IMR-90 (cell line): ENCODE results near the gene KMT5C. TPM values are rescaled to one million over a fixed set of nuclear protein-coding genes. Genes with fewer than 3 reads are reported as not detected.

Experiments used
- ATAC-seq: fragments of 200-7000 bp; cut with Tn5 transposase; 2 replicates; pipeline ENCODE4 v1.9.1; 2020; ENCODE audit warnings: low read depth, mild to moderate bottlenecking, moderate library complexity
- BruUV-seq: library from RNA; stranded (reverse); fragments of 400-500 nt; replicated peaks from 2 replicates; lab custom pipeline; 2021; lab: Mats Ljungman, UMichigan
- CTCF ChIA-PET: fragments of 300-600 bp; formaldehyde crosslinking; extraction: SDS; loops from one replicate; lab custom pipeline; 2021; ENCODE audit warnings: antibody characterized with exemption; lab: Yijun Ruan, JAX
- POLR2A ChIA-PET: fragments of 300-600 bp; sonication (Branson Sonifier 250); formaldehyde crosslinking; loops from one replicate; lab custom pipeline; 2022; ENCODE audit warnings: antibody characterized with exemption; ENCODE audit not compliant: unreplicated experiment; lab: Charles Lee
- DNase-seq: peaks from one replicate; pipeline ENCODE4 v3.0.0; 2013
- H2AFZ ChIP-seq: replicated peaks from 2 replicates; pipeline ENCODE3; 2013; ENCODE audit warnings: low read length, mild to moderate bottlenecking; ENCODE audit not compliant: poor library complexity
- H2AK5ac ChIP-seq: 2 replicates; pipeline ENCODE4 v1.6.1; 2013; ENCODE audit warnings: low read depth, low read length, inconsistent platforms
- H2AK9ac ChIP-seq: replicated peaks from 2 replicates; pipeline ENCODE3; 2013; ENCODE audit warnings: mild to moderate bottlenecking, low read depth, low read length, moderate library complexity; ENCODE audit not compliant: poor library complexity
- H2BK120ac ChIP-seq: 2 replicates; pipeline ENCODE4 v1.6.1; 2013; ENCODE audit warnings: low read depth, low read length, inconsistent platforms
- H2BK15ac ChIP-seq: 3 replicates; pipeline ENCODE4 v1.6.1; 2013; ENCODE audit warnings: low read depth, low read length, inconsistent platforms
- H2BK20ac ChIP-seq: 2 replicates; pipeline ENCODE4 v1.6.1; 2013; ENCODE audit warnings: low read depth, mild to moderate bottlenecking, inconsistent platforms, low read length, moderate library complexity
- H2BK5ac ChIP-seq: 2 replicates; pipeline ENCODE4 v1.6.1; 2013; ENCODE audit warnings: mild to moderate bottlenecking, low read depth, low read length, inconsistent platforms; ENCODE audit not compliant: poor library complexity, severe bottlenecking
- H3K14ac ChIP-seq: replicated peaks from 2 replicates; pipeline ENCODE4 v1.6.1; 2013; ENCODE audit warnings: low read depth, low read length, inconsistent platforms
- H3K18ac ChIP-seq: 2 replicates; pipeline ENCODE4 v1.6.1; 2013; ENCODE audit warnings: low read depth, low read length, control low read depth
- H3K23ac ChIP-seq: 2 replicates; pipeline ENCODE4 v1.6.1; 2013; ENCODE audit warnings: low read depth, low read length, inconsistent platforms
- H3K27ac ChIP-seq: 2 replicates; pipeline ENCODE4 v1.5.1; 2013; ENCODE audit warnings: mild to moderate bottlenecking, control low read depth, low read length; ENCODE audit not compliant: insufficient read depth
- H3K27me3 ChIP-seq: 2 replicates; pipeline ENCODE4 v1.6.1; 2013; ENCODE audit warnings: low read length; ENCODE audit not compliant: control insufficient read depth, insufficient read depth
- H3K36me3 ChIP-seq: 2 replicates; pipeline ENCODE4 v1.6.1; 2013; ENCODE audit warnings: low read length, mixed read lengths; ENCODE audit not compliant: control insufficient read depth, insufficient read depth
- H3K4ac ChIP-seq: 2 replicates; pipeline ENCODE4 v1.6.1; 2013; ENCODE audit warnings: low read depth, low read length, inconsistent platforms
- H3K4me1 ChIP-seq: 2 replicates; pipeline ENCODE4 v1.6.1; 2013; ENCODE audit warnings: low read length, mixed read lengths; ENCODE audit not compliant: control insufficient read depth, insufficient read depth
- H3K4me2 ChIP-seq: 2 replicates; pipeline ENCODE4 v1.6.1; 2013; ENCODE audit warnings: low read depth, mild to moderate bottlenecking, control low read depth, low read length, moderate library complexity
- H3K4me3 ChIP-seq: 2 replicates; pipeline ENCODE4 v1.5.1; 2013; ENCODE audit warnings: low read depth, mild to moderate bottlenecking, control low read depth, low read length, moderate library complexity; ENCODE audit not compliant: insufficient read depth
- H3K56ac ChIP-seq: 2 replicates; pipeline ENCODE4 v1.6.1; 2013; ENCODE audit warnings: low read length, inconsistent platforms; ENCODE audit not compliant: insufficient read depth; ENCODE audit errors: extremely low read depth
- H3K79me1 ChIP-seq, 2 experiments: 2 replicates each; pipeline ENCODE4 v1.6.1; 2013; ENCODE audit warnings: low read length in 2 of 2, inconsistent platforms in 1 of 2, low read depth in 1 of 2
- H3K9ac ChIP-seq: 2 replicates; pipeline ENCODE4 v1.6.1; 2013; ENCODE audit warnings: low read depth, low read length, control low read depth
- H3K9me1 ChIP-seq: 2 replicates; pipeline ENCODE4 v1.6.1; 2013; ENCODE audit warnings: low read length, inconsistent platforms; ENCODE audit not compliant: insufficient read depth
- H3K9me3 ChIP-seq: 2 replicates; pipeline ENCODE4 v1.6.1; 2013; ENCODE audit warnings: low read length; ENCODE audit not compliant: control insufficient read depth, insufficient read depth
- H4K20me1 ChIP-seq: 2 replicates; pipeline ENCODE4 v1.6.1; 2013; ENCODE audit warnings: low read length, inconsistent platforms; ENCODE audit not compliant: insufficient read depth
- H4K5ac ChIP-seq: 2 replicates; pipeline ENCODE4 v1.6.1; 2013; ENCODE audit warnings: mild to moderate bottlenecking, low read depth, low read length, control low read depth
- H4K8ac ChIP-seq, 2 experiments: 2 replicates each; pipeline ENCODE4 v1.6.1; 2013; ENCODE audit warnings: low read depth in 2 of 2, low read length in 2 of 2, control low read depth in 1 of 2, inconsistent platforms in 1 of 2
- H4K91ac ChIP-seq: 2 replicates; pipeline ENCODE4 v1.6.1; 2013; ENCODE audit warnings: low read depth, low read length, inconsistent platforms; ENCODE audit not compliant: insufficient read depth
- CHD1 ChIP-seq: IDR thresholded peaks from 2 replicates; pipeline ENCODE4 v1.6.1; 2012; ENCODE audit warnings: low read depth, low read length, improper control_type of control experiment
- CTCF ChIP-seq: conservative IDR thresholded peaks from 2 replicates; pipeline ENCODE4 v1.5.1; 2012; ENCODE audit warnings: mild to moderate bottlenecking, low read depth, low read length, improper control_type of control experiment
- POLR2A ChIP-seq: IDR thresholded peaks from 2 replicates; pipeline ENCODE4 v1.6.1; 2012; ENCODE audit warnings: mild to moderate bottlenecking, low read depth, low read length
- WGBS, 2 experiments: methylation state at CpG; one replicate each; pipeline versions ENCODE4 v1.1.5 to v1.1.7; 2013; ENCODE audit warnings: missing lambda C conversion rate in 2 of 2; ENCODE audit not compliant: insufficient read length in 1 of 2; ENCODE audit errors: extremely low coverage in 2 of 2; 5-methylcytosine and 5-hydroxymethylcytosine counted together
- dilution Hi-C: fragments of 300-500 bp; cut with HindIII; formaldehyde crosslinking; loops from one replicate; pipeline ENCODE4 v1.14.3; 2018; ENCODE audit warnings: low sequenced_read_pairs; ENCODE audit not compliant: unreplicated experiment
- in situ Hi-C: fragments of 300-500 bp; cut with MboI; formaldehyde crosslinking; loops from 3 replicates; pipeline ENCODE4 v1.14.3; 2019; ENCODE audit warnings: low sequenced_read_pairs, inconsistent platforms, mixed read lengths
- intact Hi-C: fragments of 100-400 bp; cut with micrococcal nuclease; formaldehyde crosslinking; loops from 2 replicates; pipeline ENCODE4 v1.10.0; 2022
- polyA plus RNA-seq, 3 experiments: library from polyadenylated mRNA; depleted of rRNA; stranded (reverse); fragments of >200 nt; gene quantifications; 2 replicates each; pipeline ENCODE4 v1.2.3, GENCODE V29; 2012; ENCODE audit warnings: low replicate concordance in 1 of 3
- total RNA-seq: library from RNA; depleted of rRNA; stranded (reverse); fragments of >200 nt; gene quantifications from 2 replicates; pipeline ENCODE4 v1.2.3, GENCODE V29; 2012

Gene KMT5C
- total and polyA plus RNA-seq, 2 of the 4 experiments (the other 2 are of a cell fraction), result 1.8 to 5.9 TPM

- Histone ChIP-seq H3K9me3 (no peaks in the 10 kb centered on the region), H4K20me1 (peaks cover 43% of the 10 kb centered on the region), H3K4me2 (peak overlapping the region; percentile 80), H4K91ac (peak overlapping the region; percentile 75), H3K4ac (peak overlapping the region; percentile 94), H2AK5ac (peak overlapping the region; percentile 88), H3K4me1 (peaks cover 43% of the 10 kb centered on the region), H2BK15ac (no peak overlapping the region), H3K79me1 (peaks cover 5 to 54% of the 10 kb centered on the region in 2 experiments; a peak in 3 of 4 replicates), H3K56ac (peak overlapping the region; percentile 65; the same call in 1 of the 2 replicates), H3K14ac (peak overlapping the region; percentile 88), H2BK5ac (peak overlapping the region; percentile 90), H4K5ac (peak overlapping the region; percentile 29), H2AFZ (peak overlapping the region; percentile 84), H3K27me3 (no peaks in the 10 kb centered on the region), H3K9ac (peak overlapping the region; percentile 87), H2AK9ac (peak overlapping the region; percentile 95), H2BK20ac (no peak overlapping the region), H3K18ac (peak overlapping the region; percentile 59; the same call in 1 of the 2 replicates), H3K23ac (peak overlapping the region; percentile 37; the same call in 1 of the 2 replicates), H4K8ac (peak overlapping the region in 1 of 2 experiments; percentile 57; a peak in 3 of 4 replicates), H2BK120ac (peak overlapping the region; percentile 42; the same call in 1 of the 2 replicates), H3K9me1 (peaks cover 9% of the 10 kb centered on the region; the same call in 1 of the 2 replicates), H3K4me3 (peak overlapping the region; percentile 89), H3K36me3 (peaks cover 26% of the 10 kb centered on the region), H3K27ac (peak overlapping the region; percentile 97)
- dilution Hi-C loops, result no loop called here
- WGBS, 2 experiments, result 1% methylated on average over 24 of the region's 59 CpGs; no CpG with 5 or more reads in 1 of the 2 experiments
- intact Hi-C loops, result no loop called here
- DNase-seq (peak; percentile 76), ATAC-seq (peak; percentile 66)
- ChIA-PET POLR2A (interaction anchor here (0.6 to 1.4 kb wide), 3 partner anchors 14 to 229 kb away, joined by 3 to 5 read pairs (median 4); partner anchors contain the start of genes TMEM238 and UBE2S), CTCF (no interaction called here)
- TF ChIP-seq CHD1, result peak; percentile 94
- peak; percentile 68; the same call in 1 of the 2 replicates for TF ChIP-seq POLR2A
- no peak for TF ChIP-seq CTCF
- in situ Hi-C loops, result no loop called here
- no TSS peak for BruUV-seq
Measured at GRCh38 chr19:55369653-55370304, 30.1 kb downstream of the KMT5C start.
